G401.6 (cell line): ENCODE results near the gene SCLY.

Experiments used
- FAIRE-seq: peaks from 2 replicates; lab custom pipeline; 2012; peaks lifted over from hg19 to GRCh38; lab: Jason Lieb, UNC

The SCLY gene

GRCh38 chr2:238140721-238141540, 80.1 kb downstream of the SCLY start:
- no peak for FAIRE-seq

GRCh38 chr2:238141541-238142318, 80.9 kb downstream of the SCLY start:
- FAIRE-seq, result no peak

GRCh38 chr2:238142382-238143205, 81.8 kb downstream of the SCLY start:
- no peak for FAIRE-seq

GRCh38 chr2:238143239-238143951, 82.6 kb downstream of the SCLY start:
- no peak for FAIRE-seq

DNA sequence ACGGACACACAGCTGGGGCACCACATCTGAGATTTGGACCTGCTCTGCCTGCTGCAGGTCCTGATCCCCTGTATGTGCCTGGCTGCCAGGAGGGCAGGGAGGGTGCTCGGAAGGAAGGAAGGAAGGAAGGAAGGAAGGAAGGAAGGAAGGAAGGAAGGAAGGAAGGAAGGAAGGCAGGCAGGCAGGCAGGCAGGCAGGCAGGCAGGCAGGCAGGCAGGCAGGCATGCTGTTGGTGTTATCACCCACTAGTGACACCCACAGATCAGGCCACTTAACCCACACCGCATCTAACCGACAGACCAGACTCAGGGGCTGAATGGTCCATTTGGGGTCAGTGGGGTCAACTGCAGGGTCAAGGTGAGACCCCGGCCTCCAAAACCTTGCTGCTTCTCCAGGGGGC, 83.5 kb downstream of the SCLY start:
- no peak for FAIRE-seq

DNA sequence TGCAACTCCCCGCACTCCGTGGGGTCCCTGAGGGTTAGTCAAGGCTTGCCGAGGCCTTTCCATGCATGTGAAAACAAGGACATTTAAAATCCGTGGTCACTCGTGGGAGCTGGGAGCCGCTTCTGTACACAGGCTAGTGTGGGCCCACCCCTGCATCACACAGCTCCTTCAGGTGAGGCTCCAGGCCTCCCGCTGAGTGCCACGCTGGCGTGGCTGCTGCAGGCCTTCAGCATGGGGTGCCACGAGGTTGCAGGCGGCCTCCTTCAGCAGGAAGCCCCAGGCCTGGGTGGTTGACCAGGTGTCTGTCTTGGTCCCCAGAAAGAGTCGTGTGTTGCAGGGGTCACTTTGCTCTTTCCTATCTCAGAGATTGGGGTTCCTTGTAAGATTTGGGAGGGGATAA, 84.2 kb downstream of the SCLY start:
- FAIRE-seq, result no peak

DNA sequence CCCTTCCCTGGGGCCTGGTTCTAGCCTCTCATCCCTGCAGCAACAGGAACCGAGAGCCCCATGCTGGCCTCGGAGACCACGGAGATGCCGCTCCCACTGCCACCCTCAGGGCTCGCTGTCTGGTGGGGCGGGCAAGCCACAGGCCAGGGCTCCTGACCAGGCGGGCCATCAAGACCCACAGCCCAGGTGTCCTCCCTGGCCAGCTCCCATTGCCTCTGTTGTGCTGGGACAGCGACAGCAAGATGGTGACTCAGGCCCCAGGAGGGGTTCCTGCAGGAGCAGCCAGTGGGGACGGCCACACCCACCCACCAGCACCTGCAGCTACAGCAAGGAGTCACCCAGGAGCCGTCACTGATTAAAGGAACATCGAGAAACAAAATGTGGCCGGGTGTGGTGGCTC, 85.0 kb downstream of the SCLY start:
- FAIRE-seq, result no peak

GRCh38 chr2:238146884-238147544, 86.2 kb downstream of the SCLY start:
- no peak for FAIRE-seq

- no peak for FAIRE-seq
Measured at GRCh38 chr2:238148981-238149380, 88.2 kb downstream of the SCLY start.
